HG03571 (cell line): ENCODE measurements around the gene LDB3.
A peak's percentile ranks its signal among the peaks of the same experiment; 100 is the strongest.

Source experiments
- ATAC-seq: cut with Tn5 transposase; IDR thresholded peaks from one replicate; pipeline ENCODE4 v1.9.1; 2021; ENCODE audit not compliant: unreplicated experiment

Gene LDB3

DNA sequence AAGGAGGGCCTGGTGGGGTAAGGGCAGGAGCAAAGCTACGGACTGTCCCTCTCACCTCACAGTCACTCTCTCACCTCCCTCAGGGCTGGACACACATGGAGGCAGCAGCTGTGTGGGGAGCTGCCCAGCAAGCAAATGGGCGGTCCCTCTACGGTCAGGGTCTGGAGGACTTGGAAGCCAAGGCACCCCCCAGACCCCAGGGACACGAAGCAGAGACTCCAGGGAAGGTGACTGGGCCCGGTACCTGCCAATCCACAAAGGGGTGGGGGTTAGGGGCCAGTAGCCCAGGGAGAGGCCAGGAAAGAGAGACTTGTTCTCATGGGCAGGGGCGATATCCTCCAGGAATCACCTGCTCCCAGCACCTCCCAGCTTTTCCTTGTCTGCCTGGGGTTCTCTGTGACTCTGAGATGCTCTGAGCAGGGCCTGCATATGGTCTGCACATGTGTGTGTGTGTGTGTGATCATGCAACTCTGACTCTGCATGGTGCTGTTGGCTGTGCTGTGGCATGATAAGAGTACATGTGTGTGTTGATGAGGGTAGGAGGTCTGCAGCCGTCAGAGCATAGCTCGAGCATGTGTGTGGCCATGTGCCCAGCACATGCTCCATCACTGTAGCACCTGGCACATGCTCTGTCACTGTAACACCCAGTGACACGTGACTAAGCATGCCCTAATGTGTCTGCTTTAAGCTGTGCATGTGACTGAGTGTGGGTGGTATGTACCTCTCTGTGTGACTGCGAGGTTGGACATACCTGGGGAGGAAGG is 4.6 kb upstream of the LDB3 start:
- ATAC-seq: no peak

DNA sequence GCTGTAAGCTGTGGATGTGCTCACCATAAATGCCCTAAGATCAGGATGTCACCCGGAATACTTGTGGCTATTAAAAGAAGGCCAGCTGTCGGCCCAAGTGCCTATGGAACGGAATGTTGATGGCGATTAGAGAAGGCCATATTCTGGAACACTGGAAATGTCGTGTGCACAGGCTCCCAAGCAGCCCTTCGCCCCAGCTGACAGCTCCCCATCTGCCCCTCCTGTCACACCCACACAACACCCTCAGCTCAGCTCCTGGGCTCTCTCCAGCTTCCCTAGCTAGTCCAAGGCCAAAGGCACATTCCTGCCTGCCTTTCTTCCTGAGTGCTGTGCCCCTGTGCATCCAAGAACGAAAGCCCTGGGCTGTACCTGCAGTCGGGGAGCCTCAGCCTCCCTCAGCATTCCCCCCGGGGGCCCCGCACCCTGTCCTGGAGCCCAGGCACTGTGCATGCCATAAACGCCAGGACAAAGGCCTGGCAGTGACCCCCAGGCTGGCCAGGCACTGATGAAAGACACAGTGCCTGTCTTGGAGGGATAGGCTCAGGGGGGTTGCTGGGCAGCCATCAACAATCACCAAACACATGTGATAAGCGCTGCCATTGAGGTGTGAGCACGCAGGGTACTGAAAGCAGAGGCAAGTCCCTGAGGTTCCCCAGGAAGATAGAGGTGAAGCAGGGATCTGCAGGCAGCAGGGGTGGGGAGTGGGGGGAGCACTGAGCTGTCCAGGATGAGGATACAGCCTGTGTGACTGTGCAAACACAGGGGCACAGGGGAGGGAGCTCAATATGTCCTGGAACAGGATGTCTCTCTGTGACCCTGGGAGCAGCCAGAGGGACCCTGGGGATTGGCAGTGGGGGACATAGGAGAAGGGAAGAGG is 3.7 kb upstream of the LDB3 start:
- no peak for ATAC-seq

- no peak for ATAC-seq
Observed at GRCh38 chr10:86665218-86665607, 3.1 kb upstream of the LDB3 start.

GRCh38 chr10:86665868-86666267 is 2.4 kb upstream of the LDB3 start:
- no peak for ATAC-seq

GRCh38 chr10:86666538-86666937 is 1.8 kb upstream of the LDB3 start:
- no peak for ATAC-seq

DNA sequence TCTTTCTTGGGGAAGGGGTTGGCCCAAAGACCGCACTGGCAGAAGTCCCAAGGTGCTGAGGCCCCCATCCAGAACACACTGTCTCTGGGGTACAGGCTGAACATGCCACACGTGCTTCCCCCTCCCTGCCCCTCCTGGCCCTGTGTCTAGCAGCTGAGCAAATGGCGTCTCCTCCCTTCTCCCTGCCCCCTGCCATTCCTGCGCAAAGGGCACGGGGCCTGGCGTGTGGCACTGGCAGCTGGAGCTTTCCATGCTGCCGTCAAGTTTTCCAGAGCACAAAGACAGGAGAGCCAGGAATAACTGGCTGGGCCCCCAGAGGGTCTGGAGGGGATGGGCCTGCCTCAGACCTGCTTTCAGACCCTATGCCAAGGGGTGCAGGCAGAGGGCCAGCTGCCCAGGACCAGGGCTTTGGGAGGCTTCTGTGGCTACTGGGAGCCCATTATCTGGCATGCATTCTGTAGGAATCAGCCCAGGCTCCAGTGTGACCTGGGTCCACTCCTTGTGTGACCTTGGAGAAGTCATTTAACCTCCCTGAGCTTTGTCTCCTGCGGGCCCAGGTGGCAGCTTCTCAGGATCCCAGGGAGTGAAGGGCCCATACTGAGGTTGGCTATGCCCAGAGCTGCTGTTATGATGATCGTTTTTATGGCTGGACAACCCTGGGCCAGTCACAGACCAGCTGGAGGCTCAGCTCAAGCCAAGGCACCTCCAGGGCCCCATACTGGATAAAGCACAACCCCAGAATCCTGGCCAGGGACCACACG is 710 bp upstream of the LDB3 start:
- no peak for ATAC-seq

GRCh38 chr10:86670290-86670811 is 2.0 kb downstream of the LDB3 start:
- ATAC-seq: no peak

- no peak for ATAC-seq
Observed at GRCh38 chr10:86670876-86671275, 2.6 kb downstream of the LDB3 start.

DNA sequence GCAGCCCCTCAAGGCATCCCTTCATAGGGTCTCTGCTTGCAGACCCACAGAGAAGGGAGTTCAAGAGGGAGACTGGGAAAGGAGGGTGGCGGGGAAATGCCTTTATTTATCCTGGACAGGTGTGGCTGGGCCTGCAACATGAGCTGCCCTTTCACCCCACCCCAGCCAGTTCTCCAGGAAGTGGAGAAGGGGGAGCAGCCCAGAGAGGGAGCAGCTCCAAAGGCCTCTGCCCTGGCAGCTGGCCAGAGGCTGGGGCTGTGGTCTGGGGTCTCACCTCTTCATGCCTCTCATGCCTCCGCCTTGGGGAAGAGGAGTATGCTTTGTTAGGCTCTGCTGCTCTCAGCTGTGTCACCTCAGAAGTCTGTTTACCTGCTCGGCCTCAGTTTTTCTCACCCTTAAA is 3.1 kb downstream of the LDB3 start:
- ATAC-seq: no peak

GRCh38 chr10:86671985-86672710 is 3.8 kb downstream of the LDB3 start:
- no peak for ATAC-seq

- ATAC-seq: no peak
Observed at GRCh38 chr10:86673216-86673826, 5.0 kb downstream of the LDB3 start.

DNA sequence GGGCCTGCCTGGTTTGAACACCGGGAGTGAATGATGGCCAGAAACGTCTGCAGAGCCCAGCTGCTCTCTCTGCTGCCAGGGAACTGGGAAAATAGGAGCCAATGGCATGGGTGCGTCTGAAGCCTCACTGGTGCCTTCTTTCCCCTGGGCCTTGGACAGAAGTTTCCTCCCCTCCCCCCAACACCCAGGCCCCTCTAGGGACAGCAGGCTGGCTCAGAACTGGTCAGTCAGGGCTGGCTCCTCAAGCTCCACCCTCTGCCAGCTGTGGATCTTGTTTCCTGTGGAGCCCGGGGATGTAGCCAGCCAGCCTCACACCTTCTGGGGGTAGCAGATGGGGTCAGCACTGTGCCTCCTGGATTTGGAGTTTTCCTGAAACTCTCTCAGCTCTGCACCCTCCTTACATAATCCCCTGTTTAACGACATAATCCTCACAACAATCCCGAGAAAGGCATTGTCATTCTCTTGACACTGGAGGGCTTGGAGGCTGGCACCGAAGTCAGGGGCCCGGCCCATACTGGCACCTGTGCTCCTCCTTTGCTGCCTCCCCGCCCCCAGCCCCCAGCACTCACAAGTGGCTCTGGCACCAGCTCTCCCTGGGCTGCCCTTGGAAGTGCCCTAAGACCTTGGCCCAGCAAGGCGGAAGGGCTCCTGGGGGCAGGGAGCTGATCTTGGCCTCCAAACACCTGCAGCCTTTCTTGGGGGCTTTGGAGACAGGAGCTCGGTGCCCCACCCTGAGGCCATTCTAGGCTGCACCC is 5.7 kb downstream of the LDB3 start:
- ATAC-seq: no peak

GRCh38 chr10:86674912-86675311 is 6.6 kb downstream of the LDB3 start:
- no peak for ATAC-seq

GRCh38 chr10:86677374-86677773 is 9.1 kb downstream of the LDB3 start:
- no peak for ATAC-seq

GRCh38 chr10:86678999-86679792 is 10.9 kb downstream of the LDB3 start:
- peak; percentile 53 for ATAC-seq

DNA sequence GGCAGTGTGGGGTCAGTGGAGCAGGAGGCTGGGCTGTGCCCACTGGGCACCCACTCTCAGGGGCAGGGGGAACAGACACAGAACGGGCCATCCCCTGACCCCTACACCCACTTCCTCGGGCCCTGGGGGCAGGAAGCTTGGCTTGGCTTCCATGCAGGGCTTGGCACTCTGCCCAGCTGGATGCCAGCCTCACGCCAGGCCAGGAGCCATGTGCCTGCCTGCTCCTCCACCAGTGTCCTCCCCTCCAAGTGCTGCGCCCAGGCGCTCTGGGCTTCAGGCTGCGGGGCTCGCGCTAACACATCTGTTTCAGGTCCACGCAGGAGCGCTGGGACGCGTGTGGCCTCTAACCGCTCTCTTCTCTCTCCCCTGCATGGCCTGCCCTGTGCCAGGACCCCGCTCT is 12.7 kb downstream of the LDB3 start:
- no peak for ATAC-seq

DNA sequence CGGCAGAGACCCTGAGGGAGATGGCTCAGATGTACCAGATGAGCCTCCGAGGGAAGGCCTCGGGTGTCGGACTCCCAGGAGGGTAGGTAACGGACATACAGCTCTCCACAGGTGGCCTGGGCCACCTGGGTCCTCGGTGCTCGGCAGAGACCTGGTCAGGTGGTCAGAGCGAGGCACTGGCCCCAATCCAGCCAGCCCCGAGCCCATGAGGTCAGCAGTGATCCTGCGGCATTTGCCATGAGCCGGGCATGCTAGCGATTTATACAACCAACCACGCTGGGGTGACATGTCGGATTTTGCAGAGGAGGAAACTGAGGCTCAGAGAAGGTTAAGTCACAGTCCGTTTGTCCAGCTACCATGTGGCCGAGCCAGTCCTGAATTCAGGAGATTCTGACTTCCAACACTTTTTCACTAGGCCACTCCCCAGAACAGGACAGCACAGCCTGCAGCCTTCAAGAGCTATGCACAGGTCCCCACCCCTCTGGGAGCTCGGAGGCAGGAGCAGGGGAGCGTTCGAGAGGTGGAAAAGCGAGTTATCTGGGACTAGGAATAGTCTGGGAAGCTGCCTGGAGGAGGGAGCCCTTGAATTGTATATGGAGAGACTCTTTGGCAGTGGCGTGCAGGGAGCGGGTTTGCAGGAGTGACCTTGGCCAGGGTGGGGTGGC is 13.5 kb downstream of the LDB3 start:
- ATAC-seq: no peak

- ATAC-seq: no peak
Observed at GRCh38 chr10:86682675-86683074, 14.4 kb downstream of the LDB3 start.
